Skin epidermis (tissue), 12 donors: ENCODE results near the gene ARL14EP.

Experiments
- H3K27ac ChIP-seq, 21 experiments: fragments of 200-600 bp; sonication (generic) in 11 of 21; one replicate each; pipeline ENCODE4 v1.5.0; 2020; ENCODE audit warnings: mild to moderate bottlenecking in 3 of 21, inconsistent platforms in 2 of 21, moderate library complexity in 2 of 21
- H3K4me3 ChIP-seq, 7 experiments: fragments of 200-600 bp; sonication (generic) in 2 of 7; one replicate each; pipeline ENCODE4 v1.5.0; 2020; ENCODE audit warnings: inconsistent platforms in 2 of 7, mild to moderate bottlenecking in 2 of 7, moderate library complexity in 1 of 7

Gene ARL14EP

DNA sequence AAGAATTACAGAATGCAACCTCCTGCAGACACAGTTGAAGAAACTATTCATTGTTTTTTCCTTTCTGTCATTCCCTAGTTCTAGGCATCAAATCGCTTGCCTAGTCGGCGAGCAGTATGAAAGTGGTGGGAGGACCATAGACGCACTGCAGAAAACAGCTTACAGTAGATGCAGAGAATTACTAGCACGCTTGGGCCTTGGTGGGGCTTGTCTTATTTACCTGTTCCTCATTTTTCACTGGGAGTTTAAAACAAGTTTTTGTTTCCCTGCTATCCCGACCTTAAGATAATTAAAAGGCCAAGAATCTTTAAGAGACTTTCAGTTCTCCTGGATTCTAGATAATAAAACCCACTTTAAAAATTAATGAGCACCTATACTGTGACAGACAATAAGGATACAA lies 713 bp upstream of the ARL14EP start:
- H3K27ac ChIP-seq: peak overlapping the region in 1 of 21 experiments; percentile 87
- peak overlapping the region in 4 of 7 experiments; percentile 61 to 81 (median 67) for H3K4me3 ChIP-seq

DNA sequence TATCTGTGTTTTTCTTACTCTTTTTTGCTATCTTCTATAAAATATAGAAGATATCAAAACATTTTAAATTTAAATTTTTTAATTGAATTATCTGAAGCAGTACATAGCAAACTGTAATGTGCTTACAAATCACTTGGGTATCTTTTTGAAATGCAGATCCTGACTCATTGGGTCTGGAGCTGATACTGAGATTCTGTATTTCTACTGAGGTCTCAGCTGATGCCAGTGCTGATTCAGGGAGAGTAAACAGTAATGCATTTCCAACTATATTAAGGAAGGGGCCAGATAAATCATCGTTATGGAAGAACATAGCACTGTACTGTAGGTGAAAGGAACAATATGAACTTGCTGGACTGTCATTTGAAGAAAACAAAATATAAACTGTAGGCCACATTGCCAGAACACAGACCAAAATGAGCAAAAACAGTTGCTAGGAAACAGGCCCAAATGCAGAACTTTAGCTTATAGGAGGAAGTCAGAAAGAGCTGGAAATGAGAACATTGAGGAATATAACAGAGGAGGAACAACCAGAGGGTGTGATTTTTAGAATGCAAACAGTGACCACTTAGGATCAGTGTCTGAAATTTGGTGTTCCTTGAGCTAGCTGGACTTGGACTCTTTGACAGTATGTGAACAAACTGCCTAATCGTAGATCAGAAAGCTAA lies 3.3 kb downstream of the ARL14EP start:
- Histone ChIP-seq H3K27ac (peak overlapping the region in 4 of 21 experiments; percentile 4 to 50 (median 31)), H3K4me3 (no peak overlapping the region)

DNA sequence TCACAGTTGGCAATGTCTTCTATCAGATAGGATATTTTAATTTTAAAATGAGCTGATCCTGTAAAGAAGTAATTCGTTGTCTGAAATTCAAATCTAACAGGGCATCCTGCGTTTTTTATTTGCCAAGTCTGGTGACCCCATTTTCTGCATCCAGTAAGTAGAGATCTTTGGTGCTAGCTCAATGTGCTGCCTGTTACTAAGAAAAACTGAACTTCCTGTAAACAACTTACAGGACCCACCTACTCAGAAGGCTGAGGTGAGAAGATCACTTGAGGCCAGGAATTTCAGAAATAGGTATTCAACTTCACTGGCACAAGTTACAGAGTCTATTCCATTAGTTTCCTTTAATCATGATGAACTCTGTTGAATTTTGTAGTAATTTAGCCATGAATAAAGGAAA lies 4.0 kb downstream of the ARL14EP start:
- Histone ChIP-seq H3K27ac (peak overlapping the region in 4 of 21 experiments; percentile 4 to 50 (median 31)), H3K4me3 (no peak overlapping the region)

DNA sequence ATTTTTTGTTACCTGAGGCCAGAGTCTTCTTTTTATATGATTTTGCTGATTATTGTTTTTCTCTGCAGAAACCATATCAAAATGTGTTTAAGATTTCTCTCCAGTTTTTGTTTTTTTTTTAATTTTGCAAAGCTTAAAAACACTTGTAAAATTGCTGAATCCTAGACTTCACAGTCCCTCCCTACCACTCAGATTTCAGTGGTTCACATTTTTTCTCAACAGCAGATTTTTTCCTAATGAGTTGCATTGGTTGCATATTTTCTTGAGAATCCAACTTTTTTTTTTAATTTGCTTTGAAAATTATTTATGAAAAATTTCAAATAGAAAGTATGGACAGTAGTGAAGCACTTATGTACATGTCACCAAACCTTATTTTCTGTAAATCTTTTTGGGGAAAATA lies 5.8 kb downstream of the ARL14EP start:
- no peak overlapping the region for H3K4me3 ChIP-seq
- H3K27ac ChIP-seq: peak overlapping the region in 2 of 21 experiments; percentile 18 to 37

DNA sequence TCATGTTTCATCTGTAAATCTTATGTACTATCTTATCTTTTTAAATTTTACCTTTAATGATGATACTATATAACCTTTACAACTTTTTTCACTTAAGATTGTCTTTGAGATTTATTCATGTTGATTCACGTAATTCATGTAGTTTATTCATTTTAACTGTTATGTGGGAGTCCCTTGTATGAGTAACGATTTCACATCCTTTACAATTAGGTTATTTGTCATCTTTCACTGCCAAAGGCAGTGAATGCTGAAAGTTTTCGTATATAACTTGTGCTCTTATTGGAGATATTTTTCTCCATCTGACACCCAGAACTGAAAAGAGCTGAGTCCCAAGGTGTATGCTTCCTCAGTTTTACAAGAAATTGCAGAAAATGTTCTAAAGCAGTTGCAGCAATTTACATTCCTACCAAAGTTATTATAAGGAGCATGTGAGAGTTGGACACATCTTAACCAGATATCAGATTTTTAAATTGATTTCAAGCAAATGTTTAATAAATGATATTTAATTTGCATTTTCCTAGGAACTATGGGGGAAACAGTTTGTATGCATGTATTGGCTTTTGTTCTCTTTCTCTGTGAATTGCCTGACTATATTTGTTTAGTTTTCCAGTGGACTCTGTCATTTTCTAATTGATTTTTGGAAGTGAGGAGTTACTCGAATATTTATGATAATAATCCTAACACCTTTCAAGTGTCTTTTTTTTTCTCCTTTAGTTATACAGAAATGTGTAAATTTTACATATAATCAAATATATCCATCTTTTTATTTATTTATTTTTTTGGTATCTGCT lies 6.4 kb downstream of the ARL14EP start:
- no peak overlapping the region for H3K4me3 ChIP-seq
- peak overlapping the region in 1 of 21 experiments; percentile 18 for H3K27ac ChIP-seq

DNA sequence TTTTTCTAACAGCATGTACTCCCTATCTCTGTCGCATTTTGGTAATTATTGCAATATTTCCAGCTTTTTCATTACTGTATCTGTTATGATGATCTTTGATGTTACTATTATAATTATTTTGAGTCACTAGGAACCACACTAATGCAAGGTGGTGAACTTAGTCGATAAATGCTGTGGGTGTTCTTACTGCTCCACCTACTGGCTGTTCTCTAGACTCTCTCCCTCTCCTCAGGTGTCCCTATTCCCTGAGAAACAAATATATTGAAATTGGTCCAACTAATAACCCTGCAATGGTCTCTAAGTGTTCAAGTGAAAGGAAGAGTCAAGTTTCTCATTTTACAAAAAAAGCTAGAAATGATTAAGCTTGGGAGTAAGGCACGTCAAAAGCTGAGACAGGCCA lies 10.5 kb downstream of the ARL14EP start:
- Histone ChIP-seq H3K4me3 (no peak overlapping the region), H3K27ac (no peak overlapping the region)

DNA sequence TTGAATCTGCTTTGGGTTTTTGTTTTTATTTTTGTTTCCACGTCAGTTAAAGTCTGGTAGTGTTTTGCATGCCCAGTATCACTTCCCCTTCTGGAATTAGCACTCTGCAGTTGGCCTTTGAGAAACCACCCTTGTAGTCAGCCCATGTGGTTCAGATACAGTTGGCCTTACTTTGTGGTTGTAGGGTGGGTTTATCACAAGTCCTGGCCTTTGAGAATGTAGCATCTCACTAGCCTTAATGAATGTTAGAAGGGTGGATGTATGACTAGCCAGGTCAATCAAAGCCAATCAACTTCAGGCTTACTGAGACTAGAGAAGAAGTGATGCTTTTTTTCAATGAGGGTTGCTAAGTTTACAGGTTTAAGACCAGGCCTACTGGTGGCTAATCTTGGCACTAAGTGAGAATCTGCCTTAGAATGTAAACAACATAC lies 19.8 kb downstream of the ARL14EP start:
- no peak overlapping the region for H3K4me3 ChIP-seq
- H3K27ac ChIP-seq: peak overlapping the region in 1 of 21 experiments; percentile 29

DNA sequence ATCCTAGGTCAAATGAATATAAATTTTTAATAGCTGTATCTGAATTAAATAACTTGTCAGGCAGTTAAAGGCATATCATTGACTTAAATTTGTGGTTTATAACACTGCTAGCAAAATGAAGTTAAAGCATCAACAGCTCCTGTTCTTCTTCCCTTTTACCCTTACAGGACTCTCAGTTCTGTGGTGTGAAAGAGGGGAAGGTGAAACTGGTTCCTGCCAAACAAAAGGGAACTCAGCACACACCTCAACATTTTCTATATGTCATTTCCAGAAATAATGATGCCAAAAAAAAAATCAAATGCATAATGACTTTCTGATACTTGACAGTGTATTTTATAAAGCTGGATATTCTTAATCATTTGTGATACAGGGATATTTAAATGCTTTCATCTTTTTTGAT lies 21.2 kb downstream of the ARL14EP start:
- H3K27ac ChIP-seq: no peak overlapping the region

DNA sequence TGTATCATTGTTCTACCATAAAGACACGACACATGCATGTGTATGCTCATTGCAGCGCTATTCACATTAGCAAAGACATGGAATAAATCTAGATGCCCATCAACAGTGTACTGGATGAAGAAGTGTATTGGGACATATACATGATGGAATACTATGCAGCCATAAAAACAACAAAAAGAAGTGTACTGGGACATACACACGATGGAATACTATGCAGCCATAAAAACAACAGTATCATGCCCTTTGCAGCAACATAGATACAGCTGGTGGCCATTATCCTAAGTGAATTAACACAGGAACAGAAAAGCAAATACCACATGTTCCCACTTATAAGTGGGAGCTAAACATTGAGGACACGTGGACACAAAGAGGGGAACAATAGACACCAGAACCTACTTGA lies 22.7 kb downstream of the ARL14EP start:
- no peak overlapping the region for H3K27ac ChIP-seq

More for the DNA sequence above, 21.2 kb downstream of the ARL14EP start:
- H3K4me3 ChIP-seq: no peak overlapping the region

DNA sequence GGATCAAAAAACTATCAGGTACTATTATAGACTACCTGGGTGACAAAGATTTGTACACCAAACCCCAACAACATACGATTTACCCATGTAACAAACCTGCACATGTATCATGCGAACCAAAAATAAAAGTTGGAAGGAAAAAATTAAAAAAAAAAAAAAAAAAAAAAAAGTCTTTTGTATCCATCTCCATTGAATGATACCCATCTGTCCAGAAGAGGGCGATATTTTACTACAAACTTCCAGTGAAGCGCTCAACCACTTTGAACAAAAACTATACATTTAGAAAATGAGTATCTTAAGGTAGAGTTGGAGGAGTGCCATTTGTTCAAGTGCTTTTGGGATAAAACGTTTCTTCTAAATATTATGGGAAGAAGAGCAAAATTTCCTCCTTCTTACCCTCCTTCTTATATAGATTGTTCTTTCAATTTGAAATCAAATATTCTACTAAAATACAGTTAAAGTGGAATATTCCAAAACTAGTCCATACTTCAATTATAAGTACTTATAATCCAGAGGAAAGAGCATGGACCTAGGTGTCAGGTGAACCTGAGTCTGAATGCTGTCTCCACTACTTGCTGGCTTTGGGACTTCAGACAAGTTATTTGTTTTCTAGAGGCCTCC lies 23.3 kb downstream of the ARL14EP start:
- H3K4me3 ChIP-seq: no peak overlapping the region
- no peak overlapping the region for H3K27ac ChIP-seq

More for the DNA sequence above, 22.7 kb downstream of the ARL14EP start:
- no peak overlapping the region for H3K4me3 ChIP-seq

DNA sequence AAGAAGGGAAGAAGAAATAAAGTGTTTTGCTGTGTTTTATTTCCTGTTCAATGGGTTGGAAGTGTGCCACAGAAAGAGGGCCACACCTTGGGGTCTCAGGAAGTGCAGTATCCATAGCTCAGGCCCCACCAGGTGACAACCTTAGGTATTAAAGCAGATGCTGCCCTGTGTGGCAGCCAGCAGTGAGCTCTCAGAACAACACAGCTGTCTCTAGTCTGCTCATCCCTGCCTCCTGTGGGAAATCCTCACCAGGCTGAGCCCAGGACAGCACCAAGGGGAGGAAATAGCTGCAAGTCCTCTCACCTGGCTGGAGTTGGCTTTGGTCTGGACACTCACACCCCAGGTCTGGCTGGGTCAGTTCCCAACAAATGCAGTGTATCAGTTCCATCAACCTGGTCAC lies 25.1 kb downstream of the ARL14EP start:
- Histone ChIP-seq H3K27ac (no peak overlapping the region), H3K4me3 (no peak overlapping the region)

DNA sequence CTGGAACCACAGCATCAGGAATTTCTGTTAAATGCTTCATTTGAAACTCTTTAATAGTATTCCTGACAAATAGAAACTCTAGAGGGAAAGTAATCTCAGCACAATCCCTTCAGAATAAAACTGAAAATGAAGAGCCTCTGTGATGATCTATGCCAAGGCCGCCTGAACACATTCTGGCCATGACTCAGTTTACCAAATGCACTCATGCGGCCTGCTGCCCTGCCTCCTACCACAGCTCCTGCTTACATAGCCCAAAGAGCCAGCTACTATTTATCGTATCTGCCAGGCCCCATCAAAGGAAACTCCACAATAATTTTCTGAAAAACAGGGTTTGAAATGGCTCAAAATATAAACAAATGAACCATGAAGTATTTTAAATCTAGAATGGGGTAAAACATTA lies 27.0 kb downstream of the ARL14EP start:
- no peak overlapping the region for H3K4me3 ChIP-seq
- H3K27ac ChIP-seq: no peak overlapping the region

DNA sequence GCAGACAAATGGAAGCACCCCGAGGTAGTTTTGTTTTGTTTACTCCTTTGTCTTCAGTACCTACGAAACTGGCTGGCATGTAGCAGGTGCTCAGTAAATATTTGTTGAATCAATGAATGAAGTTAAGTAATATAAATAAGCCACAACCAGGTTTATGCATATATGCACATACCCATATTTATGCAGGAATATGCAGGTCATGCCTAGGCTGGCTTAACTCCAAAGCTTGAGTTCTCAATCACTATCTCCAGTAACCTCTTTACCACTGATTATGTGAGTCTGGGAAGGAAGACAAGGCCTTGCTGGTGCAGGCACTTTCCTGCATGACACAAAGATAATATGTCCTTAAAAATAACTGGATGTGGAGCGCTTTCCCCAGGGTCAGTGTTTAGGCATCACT lies 27.5 kb downstream of the ARL14EP start:
- Histone ChIP-seq H3K4me3 (no peak overlapping the region), H3K27ac (no peak overlapping the region)

DNA sequence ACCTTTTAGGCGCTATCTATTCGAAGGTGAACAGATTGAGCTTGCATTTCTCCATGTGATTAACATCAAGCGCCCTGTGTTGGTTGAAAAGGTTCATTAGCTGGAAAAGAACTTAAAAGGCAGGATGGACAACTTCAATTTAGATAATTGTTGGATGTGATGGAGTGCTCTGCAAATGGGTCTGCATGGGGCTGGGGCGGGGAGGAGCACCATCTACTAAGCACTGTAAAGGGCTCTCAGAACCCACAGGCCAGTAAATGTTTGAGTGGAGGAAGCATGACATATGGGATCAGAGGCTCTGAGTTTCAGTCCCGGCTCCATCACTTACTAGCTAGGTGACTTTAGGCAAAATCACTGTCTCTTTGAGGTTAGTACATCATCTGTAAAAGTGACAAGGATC lies 28.2 kb downstream of the ARL14EP start:
- Histone ChIP-seq H3K27ac (no peak overlapping the region), H3K4me3 (no peak overlapping the region)

DNA sequence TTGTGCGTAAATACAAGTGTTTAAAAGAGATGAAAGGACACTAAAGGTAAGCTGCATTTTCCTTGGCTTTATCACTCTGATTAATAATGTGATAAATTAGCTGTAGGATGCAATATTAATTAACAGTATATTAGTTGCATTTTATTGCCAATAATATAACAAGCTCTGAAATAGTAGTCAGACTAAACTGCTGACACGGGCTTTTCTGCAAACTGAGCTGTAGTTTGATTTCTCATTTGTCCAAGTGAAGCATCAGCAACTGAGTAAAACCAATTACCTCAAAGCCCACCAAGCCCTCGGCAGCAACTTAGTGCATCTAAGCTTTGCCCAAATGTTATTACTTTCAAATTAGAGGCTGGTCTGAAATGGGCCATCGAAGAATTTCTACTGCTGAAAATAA lies 33.5 kb downstream of the ARL14EP start:
- H3K27ac ChIP-seq: no peak overlapping the region
- no peak overlapping the region for H3K4me3 ChIP-seq

DNA sequence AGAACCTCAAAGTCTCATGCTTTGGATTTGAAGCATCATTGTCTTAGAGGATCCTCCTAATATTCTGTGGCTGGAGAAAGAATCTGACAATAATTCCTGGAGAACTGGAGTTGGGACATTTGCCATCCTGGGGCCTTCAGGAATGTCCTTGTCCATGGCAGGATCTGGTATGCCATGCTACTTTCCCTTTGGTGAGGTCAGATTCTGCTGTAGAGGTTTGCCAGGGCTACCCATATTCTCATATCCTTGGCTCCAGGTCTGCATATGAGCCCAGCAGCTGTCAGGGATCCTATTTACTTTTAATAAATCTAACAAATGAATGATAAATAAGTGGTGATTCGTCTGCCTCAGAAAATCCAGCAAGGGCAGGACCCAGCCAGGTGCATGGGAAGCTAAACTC lies 35.0 kb downstream of the ARL14EP start:
- no peak overlapping the region for H3K27ac ChIP-seq
- no peak overlapping the region for H3K4me3 ChIP-seq

DNA sequence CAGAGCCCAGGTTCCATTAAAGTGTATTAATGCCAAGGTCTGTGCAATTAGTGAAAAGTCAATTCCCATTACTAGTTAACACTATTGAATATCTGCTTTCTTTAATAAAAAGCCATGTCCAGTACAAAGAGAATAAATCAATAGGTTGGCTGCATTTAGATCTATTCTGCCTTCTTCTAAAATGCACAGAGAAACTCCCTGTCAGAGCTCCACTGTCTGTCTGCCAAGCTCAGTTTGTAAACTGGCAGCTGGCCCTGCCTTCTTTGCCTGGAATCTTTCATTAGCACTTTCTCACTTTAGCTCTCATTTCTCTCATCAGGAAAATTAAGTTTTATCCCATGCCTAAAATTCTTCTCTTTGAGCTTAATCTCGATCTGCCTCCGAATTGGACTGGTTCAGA lies 35.6 kb downstream of the ARL14EP start:
- H3K4me3 ChIP-seq: no peak overlapping the region
- no peak overlapping the region for H3K27ac ChIP-seq

DNA sequence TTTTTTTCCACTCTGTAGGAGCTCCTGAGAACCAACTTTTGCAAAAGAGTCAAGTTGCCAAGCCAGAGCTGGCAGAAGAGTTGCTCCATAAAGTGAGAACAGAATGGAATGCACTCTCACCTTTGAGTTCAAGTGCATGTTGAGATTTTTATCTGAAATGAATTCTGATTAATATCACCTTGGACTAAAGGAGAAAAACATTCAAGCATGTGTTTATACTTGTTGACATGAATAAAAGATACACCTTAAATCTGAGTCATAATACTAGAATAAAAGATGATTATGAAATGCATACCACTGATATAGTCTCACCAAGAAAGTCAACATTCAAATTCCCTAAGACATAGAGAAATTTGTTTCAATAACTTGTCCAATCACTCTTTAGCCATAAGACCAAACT lies 37.8 kb downstream of the ARL14EP start:
- Histone ChIP-seq H3K27ac (no peak overlapping the region), H3K4me3 (no peak overlapping the region)

DNA sequence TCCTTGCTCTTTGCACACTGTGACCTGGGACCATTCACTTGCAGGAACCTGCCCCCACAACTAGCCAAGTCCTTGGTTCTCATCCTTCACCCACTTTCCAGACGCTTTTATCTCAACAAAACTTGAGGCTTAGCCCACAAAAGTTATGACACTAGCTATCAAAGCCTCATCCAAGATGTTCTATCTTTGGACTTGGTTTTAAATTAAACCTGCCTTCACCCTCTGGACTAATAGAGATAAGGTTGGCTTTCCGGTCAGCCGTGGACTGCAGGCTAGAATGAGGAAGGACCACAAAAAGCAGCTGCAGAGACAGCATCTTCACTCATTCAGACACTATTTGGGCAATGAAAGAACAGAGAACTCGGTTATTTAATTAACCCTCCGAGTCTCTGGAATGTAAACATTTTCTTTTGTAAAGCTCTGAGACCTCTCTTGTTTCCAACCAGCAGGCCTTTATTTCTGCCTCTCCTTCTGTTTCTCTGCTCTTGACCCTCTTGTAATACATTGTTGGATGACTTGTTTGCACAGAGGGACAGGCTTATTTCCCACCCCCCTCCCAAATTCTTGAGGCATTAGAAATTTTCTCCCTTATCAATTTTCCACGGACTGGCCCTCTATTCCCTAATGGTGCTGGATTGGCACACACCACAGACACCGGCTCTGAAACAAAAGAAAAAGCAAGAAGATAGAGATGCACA lies 41.4 kb downstream of the ARL14EP start:
- Histone ChIP-seq H3K27ac (no peak overlapping the region), H3K4me3 (no peak overlapping the region)

DNA sequence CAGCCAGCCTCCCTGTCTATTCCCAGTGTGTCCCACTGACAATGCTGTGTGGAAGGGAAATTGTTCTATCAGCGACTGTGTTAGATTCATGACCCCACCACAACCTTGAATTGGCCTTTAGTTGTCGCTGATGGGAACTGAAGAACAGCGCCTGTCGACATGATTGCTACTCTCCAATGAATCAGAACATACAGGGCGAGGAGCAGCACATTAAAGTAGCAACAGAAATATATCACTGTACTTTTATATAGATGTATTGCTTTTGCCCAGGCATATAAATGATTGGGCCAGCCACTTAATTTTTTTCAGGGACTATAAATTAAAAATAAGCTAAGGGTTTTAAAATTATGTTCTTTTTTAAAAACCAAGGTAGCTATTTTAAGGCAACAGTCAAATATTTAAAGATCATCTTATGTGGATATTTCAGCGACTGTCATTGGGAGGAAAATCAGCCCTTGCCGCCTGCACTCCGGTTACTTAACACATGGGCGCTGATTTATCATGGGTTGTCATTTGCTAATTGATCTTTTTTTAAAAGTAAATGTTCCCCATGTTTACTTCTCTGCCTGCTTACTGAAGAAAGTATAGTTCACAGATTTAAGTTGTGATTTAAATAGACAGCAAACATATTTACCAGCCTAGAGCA lies 42.1 kb downstream of the ARL14EP start:
- Histone ChIP-seq H3K27ac (no peak overlapping the region), H3K4me3 (no peak overlapping the region)
